ENCODE measurements around the gene SSH2. TPM values are rescaled to one million over a fixed set of nuclear protein-coding genes. Genes with fewer than 3 reads are reported as not detected.

Gene SSH2
- total and polyA plus RNA-seq, 2 experiments from 2014 or later = 9.9 to 12.7 TPM

DNA sequence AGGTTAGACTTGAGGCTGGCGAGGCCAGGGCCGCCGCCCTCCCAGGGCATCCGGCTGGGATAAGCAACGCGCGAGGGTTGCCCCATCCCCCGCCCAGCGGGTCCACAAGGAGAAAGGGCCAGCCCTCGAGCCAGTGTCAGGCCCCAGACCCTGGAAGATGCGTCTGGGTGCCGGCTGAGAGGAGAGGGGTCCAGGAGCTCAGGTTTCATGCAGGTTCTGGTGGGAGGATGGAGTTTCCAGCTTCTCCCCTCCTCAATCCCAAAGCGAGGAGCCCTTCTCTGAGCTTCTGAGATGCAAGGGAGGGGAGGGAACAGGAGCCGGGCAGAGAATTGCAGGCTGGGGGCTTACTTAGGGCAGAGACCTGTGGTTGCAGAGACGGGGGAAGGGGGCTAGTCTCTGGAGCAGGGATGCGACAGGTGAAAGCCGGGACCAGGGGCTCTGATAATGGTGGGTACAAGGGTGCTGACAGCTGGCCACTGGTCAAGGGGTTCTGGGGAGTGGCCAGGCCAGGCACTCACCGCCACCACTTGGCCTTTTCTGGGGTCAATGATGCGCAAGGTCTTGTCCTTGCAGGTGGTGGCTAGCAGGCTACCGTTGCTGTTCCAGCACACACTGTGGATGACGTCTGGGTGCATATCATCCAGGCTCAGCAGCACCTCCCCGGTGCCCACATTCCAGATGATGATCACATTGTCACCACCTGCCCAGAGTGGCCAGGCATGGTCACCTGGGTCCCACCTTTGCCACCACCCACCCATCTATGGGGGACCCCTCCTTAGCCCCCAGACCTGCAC, 311.6 kb downstream of the SSH2 start:
- TF ChIP-seq EZH2 (IDR thresholded peaks at IDR 0.05; ENCODE audit: borderline replicate concordance) (peak; percentile 51), EZH2phosphoT487 (IDR thresholded peaks at IDR 0.05; ENCODE audit: low read depth, severe bottlenecking, unreplicated experiment) (no peak), CTCF (IDR thresholded peaks at IDR 0.05; ENCODE audit: poor library complexity) (no peak)
- no peak for DNase-seq (ENCODE audit: low spot score)
- Histone ChIP-seq H4K20me1 (ENCODE audit: insufficient read depth, poor library complexity, severe bottlenecking) (no peaks in the 10 kb centered on the region), H2AFZ (no peak overlapping the region), H3K9me2 (replicated peaks; ENCODE audit: insufficient read depth) (no peaks in the 10 kb centered on the region), H3K4me1 (ENCODE audit: insufficient read depth) (peaks cover 33% of the 10 kb centered on the region), H3K4me2 (peak overlapping the region; percentile 81), H3K79me2 (no peaks in the 10 kb centered on the region), H3K36me3 (replicated peaks; ENCODE audit: insufficient read depth, low read depth) (no peaks in the 10 kb centered on the region), H3K27ac (no peak overlapping the region), H3K27me3 (peaks cover 88% of the 10 kb centered on the region), H3K9me3 (ENCODE audit: low read depth) (no peaks in the 10 kb centered on the region), H3K4me3 (no peak overlapping the region)
- 44% methylated on average over 22 of the region's 22 CpGs for WGBS (ENCODE audit: low lambda C conversion rate, missing lambda C conversion rate)

GRCh38 chr17:29617481-29618271, 312.4 kb downstream of the SSH2 start:
- no peaks in the 10 kb centered on the region for H4K20me1 ChIP-seq (ENCODE audit: insufficient read depth, poor library complexity, severe bottlenecking)
- H2AFZ ChIP-seq = no peak overlapping the region
- H3K27me3 ChIP-seq = peaks cover 81% of the 10 kb centered on the region
- H3K9me2 ChIP-seq (replicated peaks; ENCODE audit: insufficient read depth) = no peaks in the 10 kb centered on the region
- no peak overlapping the region for H3K27ac ChIP-seq
- H3K4me2 ChIP-seq = peak overlapping the region; percentile 81
- WGBS (ENCODE audit: low lambda C conversion rate, missing lambda C conversion rate) = 15% methylated on average over 67 of the region's 68 CpGs
- no peaks in the 10 kb centered on the region for H3K79me2 ChIP-seq
- no peak overlapping the region for H3K4me3 ChIP-seq
- H3K4me1 ChIP-seq (ENCODE audit: insufficient read depth) = peaks cover 28% of the 10 kb centered on the region
- no peak for TF ChIP-seq EZH2phosphoT487 (IDR thresholded peaks at IDR 0.05; ENCODE audit: low read depth, severe bottlenecking, unreplicated experiment)
- TF ChIP-seq CTCF (IDR thresholded peaks at IDR 0.05; ENCODE audit: poor library complexity) = peak; percentile 67
- TF ChIP-seq EZH2 (IDR thresholded peaks at IDR 0.05; ENCODE audit: borderline replicate concordance) = peak; percentile 58
- H3K36me3 ChIP-seq (replicated peaks; ENCODE audit: insufficient read depth, low read depth) = no peaks in the 10 kb centered on the region
- H3K9me3 ChIP-seq (ENCODE audit: low read depth) = no peaks in the 10 kb centered on the region
- peak; percentile 83 for DNase-seq (ENCODE audit: low spot score)

DNA sequence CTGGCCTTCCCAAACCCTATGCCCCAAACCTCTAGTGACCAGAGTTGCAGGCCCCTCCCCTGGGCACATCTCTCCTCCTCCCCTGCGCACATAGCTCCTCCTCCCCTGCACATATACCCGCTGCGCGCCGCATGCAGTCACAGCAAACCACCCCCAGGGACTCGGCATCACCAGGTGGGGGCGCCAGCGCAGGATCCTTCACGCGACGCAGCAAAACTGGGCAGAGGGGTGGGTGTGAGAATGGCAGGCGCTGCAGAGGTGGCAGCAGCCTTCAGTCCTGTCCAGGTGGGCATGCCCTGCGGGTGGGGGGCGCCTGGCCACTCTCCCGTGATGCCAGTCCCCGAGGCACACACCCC, 312.9 kb downstream of the SSH2 start:
- peak; percentile 68 for DNase-seq (ENCODE audit: low spot score)
- H3K4me3 ChIP-seq = no peak overlapping the region
- H2AFZ ChIP-seq = no peak overlapping the region
- H3K27me3 ChIP-seq = peaks cover 76% of the 10 kb centered on the region
- no peak overlapping the region for H3K27ac ChIP-seq
- H3K4me2 ChIP-seq = peak overlapping the region; percentile 81
- H3K36me3 ChIP-seq (replicated peaks; ENCODE audit: insufficient read depth, low read depth) = no peaks in the 10 kb centered on the region
- peaks cover 27% of the 10 kb centered on the region for H3K4me1 ChIP-seq (ENCODE audit: insufficient read depth)
- no peaks in the 10 kb centered on the region for H3K79me2 ChIP-seq
- WGBS (ENCODE audit: low lambda C conversion rate, missing lambda C conversion rate) = 16% methylated on average over 14 of the region's 16 CpGs
- TF ChIP-seq CTCF (IDR thresholded peaks at IDR 0.05; ENCODE audit: poor library complexity) = peak; percentile 53
- TF ChIP-seq EZH2phosphoT487 (IDR thresholded peaks at IDR 0.05; ENCODE audit: low read depth, severe bottlenecking, unreplicated experiment) = no peak
- no peak for TF ChIP-seq EZH2 (IDR thresholded peaks at IDR 0.05; ENCODE audit: borderline replicate concordance)
- no peaks in the 10 kb centered on the region for H3K9me2 ChIP-seq (replicated peaks; ENCODE audit: insufficient read depth)
- no peaks in the 10 kb centered on the region for H3K9me3 ChIP-seq (ENCODE audit: low read depth)
- H4K20me1 ChIP-seq (ENCODE audit: insufficient read depth, poor library complexity, severe bottlenecking) = no peaks in the 10 kb centered on the region
